Skin epidermis (tissue), 12 donors: ENCODE results near the gene PSMD1.
"Not testable (repeated sequence)": the region's sequence is repeated elsewhere in the genome, so short reads cannot be mapped to it uniquely, and the experiment has no call there.

Source experiments
- H3K27ac ChIP-seq, 21 experiments: fragments of 200-600 bp; sonication (generic) in 11 of 21; one replicate each; pipeline ENCODE4 v1.5.0; 2020; ENCODE audit warnings: mild to moderate bottlenecking in 3 of 21, inconsistent platforms in 2 of 21, moderate library complexity in 2 of 21
- H3K4me3 ChIP-seq, 7 experiments: fragments of 200-600 bp; sonication (generic) in 2 of 7; one replicate each; pipeline ENCODE4 v1.5.0; 2020; ENCODE audit warnings: inconsistent platforms in 2 of 7, mild to moderate bottlenecking in 2 of 7, moderate library complexity in 1 of 7

PSMD1 gene

DNA sequence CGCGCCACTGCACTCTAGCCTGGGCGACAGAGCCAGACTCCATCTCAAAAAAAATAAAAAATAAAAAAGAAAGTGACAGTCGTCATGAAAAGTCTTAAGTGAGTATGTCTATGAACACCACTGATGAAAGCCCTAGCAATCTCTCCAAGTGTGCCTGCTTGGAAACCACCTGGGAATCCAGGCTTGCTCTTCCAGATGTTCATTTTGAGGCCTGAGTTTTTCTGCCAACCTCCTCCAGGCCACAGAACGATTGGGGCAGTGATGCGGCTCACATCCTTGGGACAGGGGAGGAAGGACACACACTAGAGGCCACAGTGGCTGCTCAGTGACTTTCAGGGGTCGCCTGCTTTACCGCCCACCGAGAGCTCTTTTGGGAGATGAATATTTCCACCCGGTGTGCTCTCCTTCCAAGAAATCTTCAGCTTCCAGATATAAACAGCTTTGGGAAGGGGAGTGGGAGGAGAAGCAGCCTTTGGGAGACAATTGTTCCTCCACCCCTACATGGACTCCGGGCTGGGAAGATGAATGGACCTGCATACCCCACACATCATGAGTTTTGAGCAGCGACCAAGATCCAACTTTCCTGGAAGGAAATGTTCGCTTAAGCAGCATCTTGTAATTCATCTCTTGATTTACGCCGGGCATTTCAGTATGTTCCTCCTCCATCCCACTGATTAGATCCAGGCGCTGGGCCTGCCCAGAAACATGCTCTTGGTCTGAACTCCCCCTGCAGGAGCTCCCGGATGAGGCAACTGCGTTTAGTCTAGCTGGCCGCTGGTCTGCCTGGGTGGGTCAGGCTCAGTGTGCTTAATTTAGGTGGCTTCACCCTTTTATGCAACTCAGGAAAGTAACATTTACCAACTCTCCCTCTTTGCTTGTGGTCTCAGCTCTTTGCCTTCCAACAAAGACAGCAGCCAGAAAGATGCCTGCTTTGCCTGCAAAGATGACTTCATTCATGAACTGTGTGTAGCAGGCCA lies 135.5 kb downstream of the PSMD1 start:
- H3K4me3 ChIP-seq = no peak overlapping the region
- peak overlapping the region in 16 of 21 experiments; percentile 13 to 91 (median 66) for H3K27ac ChIP-seq

DNA sequence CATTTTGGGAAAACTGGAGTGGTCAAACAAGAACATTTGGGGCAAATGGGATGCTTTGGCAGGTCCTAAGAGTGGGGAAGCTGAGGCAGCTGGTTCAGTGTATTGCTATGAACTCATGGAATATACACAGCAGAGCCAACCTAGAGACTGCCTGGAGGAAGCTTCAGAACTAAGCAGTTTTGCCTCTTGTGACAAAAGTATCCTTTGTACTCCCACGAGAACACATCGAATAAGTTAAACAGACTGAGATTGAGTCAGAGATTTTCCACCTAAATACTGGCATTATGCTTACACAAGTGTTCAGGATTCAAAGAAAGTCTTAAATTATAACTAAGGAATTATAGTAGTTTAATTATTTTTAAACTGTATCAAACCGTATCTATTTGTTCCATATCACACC lies 136.5 kb downstream of the PSMD1 start:
- Histone ChIP-seq H3K27ac (peak overlapping the region in 3 of 21 experiments; percentile 34 to 73 (median 39)), H3K4me3 (no peak overlapping the region)

DNA sequence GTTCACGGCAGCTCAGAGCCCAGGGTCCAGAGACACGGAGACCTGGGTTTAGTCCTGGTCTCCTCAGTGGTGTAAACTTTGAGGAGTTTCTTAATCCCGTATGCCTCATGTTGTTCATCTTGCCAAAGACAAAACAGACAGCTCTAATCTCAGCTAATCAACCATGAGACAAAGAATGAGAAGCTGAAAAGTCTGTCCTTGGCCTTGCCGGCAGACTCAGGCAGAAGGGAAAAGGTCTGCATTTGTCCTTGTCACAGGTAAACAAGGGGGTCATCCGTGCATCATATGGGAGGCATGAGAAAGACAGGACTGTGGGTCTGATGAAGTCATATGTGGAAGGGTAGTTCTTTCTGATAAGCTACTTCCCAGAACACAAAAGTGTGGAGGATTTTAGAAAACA lies 139.9 kb downstream of the PSMD1 start:
- H3K4me3 ChIP-seq = no peak overlapping the region
- no peak overlapping the region for H3K27ac ChIP-seq

DNA sequence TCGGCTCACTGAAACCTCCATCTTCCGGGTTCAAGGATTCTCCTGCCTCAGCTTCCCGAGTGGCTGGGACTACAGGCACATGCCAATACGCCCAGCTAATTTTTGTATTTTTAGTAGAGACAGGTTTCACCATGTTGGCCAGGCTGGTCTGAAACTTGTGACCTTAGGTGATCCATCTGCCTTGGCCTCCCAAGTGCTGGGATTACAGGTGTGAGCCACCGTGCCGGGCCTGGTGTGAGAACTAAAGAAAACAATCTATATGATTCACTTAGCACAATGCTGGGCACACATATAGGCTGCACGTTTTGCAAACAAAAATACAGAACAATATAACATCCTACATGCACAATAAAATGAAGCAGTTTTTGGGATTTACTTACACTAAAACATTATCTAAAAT lies 140.5 kb downstream of the PSMD1 start:
- H3K27ac ChIP-seq = not testable (repeated sequence)

DNA sequence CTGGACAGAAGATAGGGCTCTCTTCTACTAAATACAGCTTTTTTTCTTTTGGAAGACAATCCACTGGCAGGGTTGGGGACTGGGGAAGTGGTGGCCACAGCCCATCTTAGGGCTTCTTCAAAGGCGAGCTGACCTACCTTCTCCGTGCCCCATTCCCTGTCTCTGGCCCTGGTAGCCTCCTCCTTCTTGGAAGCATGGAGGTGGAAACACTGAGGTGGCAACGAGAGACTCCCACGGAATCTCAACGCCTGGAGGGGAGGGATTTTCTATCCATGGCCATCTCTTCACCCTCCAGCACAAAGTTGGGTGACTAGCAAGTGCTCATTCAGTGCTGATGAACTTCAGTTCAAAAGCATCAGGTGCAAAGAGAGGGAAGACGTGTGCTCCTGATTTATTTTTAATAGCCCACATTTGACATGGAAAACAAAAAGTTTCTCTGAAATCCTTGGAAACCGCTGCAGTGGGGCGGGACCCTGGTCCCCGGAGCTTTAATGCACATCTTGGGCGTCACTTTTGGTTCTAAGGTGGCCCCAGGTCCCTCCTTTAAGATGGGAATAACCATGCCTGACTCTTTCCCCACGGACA lies 141.1 kb downstream of the PSMD1 start:
- H3K27ac ChIP-seq = peak overlapping the region in 17 of 21 experiments; percentile 7 to 83 (median 63)

More for the DNA sequence above, 140.5 kb downstream of the PSMD1 start:
- H3K4me3 ChIP-seq = not testable (repeated sequence)

DNA sequence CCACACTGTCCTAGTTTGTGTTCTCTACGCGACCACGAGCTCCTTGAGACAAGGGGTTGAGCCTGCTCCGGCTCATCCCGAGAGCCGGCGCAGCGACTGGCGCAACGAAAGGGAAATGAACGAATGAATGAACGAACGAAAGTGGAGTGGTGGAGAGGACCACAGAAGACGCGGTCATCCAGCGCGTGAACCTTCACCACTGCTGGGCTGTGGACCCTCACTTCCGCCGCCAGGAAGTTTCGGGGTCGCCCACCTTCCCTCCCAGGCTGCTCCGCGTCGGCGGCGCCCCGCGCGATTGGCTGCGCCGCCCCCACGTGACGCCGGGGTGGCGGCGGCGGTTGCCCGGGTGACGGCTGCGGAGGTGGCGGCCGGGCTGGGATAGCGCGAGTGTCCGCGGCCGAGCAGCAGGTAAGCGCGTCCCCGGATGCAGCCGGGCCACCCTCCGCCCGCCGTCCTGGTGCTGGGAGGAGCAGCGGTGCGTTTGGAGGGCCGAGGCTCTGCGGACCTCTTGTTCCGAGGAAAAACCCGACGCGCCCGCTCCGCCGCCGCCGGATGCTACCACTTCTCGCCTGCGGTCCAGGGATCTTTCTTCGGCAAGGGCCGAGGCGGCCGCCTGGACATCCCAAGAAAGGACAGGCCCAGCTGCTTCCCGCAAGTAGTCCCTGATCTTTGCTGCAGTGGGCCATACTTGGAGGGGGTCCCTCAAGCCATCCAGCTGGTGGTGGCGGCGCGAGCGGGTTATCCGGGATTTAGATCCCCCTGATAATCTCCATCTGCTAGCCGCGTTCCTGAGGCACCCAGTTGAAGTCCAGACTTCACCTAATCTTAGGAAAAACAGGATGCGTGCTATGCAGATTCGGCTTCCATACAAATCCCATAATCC lies 141.9 kb downstream of the PSMD1 start, which contains the start of gene ARMC9:
Gene ARMC9, plus strand, starts transcription at position 341 of the 883 bp plus-strand sequence. CDS start 7,608 bp downstream, outside the sequence.
- H3K27ac ChIP-seq = peak within 1 kb of the TSS in 20 of 21 experiments; percentile 7 to 83 (median 55)

More for the DNA sequence above, 141.1 kb downstream of the PSMD1 start:
- H3K4me3 ChIP-seq = peak overlapping the region; percentile 47 to 98 (median 78)

DNA sequence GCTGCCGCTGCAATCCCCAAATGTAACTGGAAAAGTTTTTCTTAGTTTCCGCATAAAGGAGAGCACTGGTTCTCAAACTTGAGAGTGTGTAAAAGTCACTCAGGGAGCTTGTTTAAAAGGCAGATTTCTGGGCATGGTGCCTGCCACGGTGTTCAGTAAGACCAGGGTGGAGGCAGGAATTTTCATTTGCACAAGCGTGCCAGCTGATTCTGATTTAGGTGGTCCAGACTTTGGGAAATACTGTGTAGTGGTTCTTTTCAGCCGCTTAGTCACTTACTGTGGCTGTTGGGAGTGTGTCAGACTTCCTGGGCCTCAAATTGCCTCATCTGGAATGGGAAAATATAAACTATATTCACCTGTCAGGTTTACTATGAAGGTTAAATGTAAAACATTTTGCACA lies 142.6 kb downstream of the PSMD1 start:
- peak overlapping the region in 12 of 21 experiments; percentile 7 to 83 (median 63) for H3K27ac ChIP-seq
- H3K4me3 ChIP-seq = peak overlapping the region; percentile 47 to 98 (median 78)

More for the DNA sequence above, 141.9 kb downstream of the PSMD1 start, which contains the start of gene ARMC9:
- H3K4me3 ChIP-seq = peak within 1 kb of the TSS; percentile 47 to 98 (median 78)

DNA sequence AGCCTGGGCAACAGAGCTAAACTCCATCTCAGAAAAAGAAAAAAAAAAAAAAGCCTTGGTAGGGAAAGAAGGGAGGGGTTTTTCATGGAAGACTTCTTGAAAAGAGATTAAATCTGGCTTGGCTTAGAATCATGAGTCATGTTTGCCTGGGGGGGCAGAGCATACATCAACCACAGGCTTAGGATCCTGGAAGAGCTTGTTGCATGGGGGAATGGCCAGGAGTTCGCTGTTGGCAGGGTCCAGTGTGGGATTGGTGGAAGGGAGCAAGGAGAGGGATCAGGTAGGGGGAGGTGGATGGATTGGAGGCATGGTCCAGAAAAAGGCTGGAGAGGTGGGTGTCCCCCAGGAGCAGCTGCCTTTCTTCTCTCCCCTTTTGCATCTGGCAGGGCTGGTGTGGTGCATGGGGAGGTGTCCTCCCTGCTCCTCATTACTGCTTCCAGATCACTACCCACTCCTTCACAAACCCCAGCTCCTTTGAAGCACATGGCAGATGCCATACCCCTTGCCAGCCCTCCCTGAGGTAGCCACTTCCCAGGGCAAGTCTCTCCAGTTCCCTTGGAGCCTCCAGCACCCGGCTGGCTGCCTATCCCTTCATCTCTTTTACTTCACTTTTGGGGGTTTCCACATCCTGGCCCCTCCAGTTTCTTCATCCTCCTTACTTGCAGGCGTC lies 144.3 kb downstream of the PSMD1 start:
- peak overlapping the region in 1 of 21 experiments; percentile 39 for H3K27ac ChIP-seq
- H3K4me3 ChIP-seq = no peak overlapping the region

DNA sequence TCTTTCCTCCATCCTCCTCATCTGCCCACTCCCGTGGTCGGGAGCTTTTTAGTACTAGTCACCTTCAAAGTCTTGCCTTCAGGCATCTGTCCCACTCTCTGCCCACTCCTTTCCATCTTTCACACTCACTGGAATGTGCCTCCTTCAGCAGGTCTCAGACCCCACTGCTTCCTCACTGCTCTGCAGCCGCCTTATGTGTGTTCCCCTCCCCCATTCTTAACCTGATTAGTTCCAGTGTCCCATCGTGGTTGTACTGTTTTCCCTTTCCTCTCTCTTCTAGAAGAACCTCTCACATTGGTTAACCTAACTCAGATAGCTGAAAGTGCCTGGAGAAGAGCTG lies 144.8 kb downstream of the PSMD1 start:
- H3K27ac ChIP-seq = peak overlapping the region in 1 of 21 experiments; percentile 39

DNA sequence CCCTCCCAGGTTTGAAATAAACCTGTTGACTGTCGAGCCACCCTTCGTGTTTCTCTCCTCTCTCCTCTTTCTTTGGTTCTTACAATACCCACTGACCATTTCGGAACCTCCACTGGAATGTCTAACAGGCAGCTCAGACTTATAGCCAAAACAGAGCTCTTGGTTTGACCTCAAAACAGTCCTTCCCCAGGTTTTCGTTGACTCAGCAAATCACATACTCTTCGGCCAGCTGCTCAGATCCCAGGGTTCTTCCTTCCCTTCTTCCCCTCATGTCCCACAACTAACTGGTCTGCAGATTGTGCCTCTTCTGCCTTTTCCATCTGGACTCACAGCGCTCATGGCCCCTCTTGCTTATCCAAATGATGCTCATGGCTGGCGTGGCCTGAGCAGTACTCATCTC lies 146.4 kb downstream of the PSMD1 start:
- Histone ChIP-seq H3K4me3 (no peak overlapping the region), H3K27ac (no peak overlapping the region)

More for the DNA sequence above, 144.8 kb downstream of the PSMD1 start:
- no peak overlapping the region for H3K4me3 ChIP-seq

DNA sequence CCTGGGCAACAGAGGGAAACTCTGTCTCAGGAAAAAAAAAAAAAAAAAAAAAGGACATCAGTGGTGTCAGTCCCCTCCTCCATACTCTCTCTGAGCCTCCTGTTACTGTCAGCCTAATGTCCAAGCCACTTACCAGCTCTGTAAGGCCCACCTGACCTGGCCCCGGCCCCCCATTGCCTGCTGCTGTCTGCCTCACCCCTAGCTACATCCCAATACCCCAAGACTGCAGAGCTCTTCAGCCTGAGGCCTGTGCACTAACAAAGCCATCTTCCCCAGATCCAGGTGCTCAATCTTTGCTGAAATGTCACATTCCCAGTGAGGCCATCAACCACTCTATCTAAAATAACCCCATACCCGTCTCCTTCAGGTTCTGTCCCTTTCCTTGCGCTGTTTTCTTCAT lies 147.5 kb downstream of the PSMD1 start:
- H3K4me3 ChIP-seq = no peak overlapping the region
- H3K27ac ChIP-seq = no peak overlapping the region

DNA sequence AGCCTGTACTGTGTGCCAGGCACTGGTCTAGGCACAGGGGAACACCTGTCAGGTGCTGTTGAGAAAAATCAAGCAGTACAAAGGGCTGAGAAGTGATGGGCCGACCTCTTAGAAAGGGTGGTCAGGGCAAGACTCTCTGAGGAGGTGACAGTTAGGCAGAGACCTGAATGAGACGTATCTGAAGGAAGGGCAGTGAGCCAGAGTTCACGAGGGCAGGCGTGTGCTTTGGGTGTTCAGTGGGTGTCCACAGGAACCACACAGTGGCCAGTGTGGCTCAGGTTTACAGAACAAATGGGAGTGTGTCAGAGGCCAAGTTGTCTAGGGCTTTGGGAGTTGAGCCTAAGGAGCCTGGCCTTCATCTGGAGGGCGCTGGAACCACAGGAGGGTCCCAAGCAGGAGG lies 147.9 kb downstream of the PSMD1 start:
- Histone ChIP-seq H3K4me3 (no peak overlapping the region), H3K27ac (no peak overlapping the region)

DNA sequence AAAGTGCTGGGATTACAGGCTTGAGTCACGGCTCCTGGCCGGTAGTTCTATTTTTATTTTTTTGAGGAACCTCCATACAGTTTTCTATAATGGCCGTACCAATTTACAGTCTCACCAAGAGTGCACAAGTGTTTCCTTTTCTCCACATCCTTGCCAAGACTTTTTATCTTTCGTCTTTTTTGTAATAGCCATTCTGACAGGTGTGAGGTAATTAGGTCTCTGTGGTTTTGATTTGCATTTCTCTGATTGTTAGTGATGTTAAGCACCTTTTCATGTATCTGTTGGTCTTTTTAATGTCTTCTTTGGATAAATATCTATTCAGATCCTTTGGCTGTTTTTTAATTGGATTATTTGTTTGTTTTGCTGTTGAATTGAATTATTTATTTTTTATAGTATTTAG lies 151.1 kb downstream of the PSMD1 start:
- H3K4me3 ChIP-seq = no peak overlapping the region
- H3K27ac ChIP-seq = no peak overlapping the region

DNA sequence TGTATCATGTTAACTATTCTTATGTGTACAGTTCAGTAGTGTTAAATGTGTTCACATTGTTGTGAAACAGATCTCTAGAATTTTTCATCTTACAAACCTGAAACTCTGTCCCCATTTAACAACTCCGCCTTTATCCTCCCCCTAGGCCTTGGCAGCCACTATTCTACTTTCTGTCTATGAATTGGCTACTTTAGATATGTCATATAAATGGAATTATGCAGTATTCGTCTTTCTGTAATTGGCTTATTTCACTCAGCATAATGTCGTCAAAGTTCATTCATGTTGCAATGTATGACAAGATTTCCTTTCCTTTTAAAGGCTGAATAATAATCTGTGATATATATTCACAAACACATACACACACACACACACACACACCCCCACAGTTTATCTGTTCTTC lies 154.1 kb downstream of the PSMD1 start:
- H3K4me3 ChIP-seq = no peak overlapping the region
- no peak overlapping the region for H3K27ac ChIP-seq

DNA sequence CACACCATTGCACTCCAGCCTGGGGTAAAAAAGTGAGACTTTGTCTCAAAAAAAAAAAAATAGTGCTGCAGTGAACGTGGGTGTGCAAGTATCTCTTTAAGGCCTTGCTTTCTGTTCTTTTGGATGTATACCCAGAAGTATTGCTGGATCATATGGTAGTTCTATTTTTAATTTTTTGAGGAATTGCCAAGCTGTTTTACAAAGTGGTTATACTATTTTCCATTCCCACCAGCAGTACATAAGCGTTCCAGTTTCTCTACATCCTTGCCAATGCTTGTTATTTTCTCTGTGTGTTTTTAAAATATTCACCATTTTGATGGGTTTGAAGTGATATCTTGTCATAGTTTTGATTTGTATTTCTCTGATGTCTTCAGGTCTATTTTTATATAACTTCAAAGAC lies 154.8 kb downstream of the PSMD1 start:
- no peak overlapping the region for H3K4me3 ChIP-seq
- no peak overlapping the region for H3K27ac ChIP-seq

DNA sequence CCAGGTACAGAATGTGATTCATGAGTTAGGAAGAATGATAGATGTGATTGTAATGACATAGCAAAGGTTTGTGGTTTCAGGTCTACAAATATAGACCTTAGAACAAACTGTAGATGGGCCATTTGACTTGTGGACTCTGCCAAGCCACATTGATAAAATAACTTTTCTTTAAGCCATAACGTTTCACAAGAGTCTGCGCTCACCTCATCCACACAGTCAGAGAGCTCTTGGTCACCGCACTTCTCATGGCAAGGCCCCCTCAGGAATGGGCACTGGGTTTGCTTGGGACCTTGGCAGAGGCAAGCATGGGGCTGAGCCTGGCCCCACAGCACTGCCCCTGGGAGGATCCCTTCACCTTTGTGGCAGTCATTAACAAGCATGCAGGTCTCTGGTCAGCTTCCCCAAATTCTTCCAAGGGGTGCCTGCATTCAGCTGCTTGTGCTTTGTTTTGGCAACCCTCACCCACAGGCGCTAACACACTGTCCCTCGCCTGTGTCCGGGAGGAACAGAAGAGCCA lies 155.7 kb downstream of the PSMD1 start:
- Histone ChIP-seq H3K27ac (no peak overlapping the region), H3K4me3 (no peak overlapping the region)

DNA sequence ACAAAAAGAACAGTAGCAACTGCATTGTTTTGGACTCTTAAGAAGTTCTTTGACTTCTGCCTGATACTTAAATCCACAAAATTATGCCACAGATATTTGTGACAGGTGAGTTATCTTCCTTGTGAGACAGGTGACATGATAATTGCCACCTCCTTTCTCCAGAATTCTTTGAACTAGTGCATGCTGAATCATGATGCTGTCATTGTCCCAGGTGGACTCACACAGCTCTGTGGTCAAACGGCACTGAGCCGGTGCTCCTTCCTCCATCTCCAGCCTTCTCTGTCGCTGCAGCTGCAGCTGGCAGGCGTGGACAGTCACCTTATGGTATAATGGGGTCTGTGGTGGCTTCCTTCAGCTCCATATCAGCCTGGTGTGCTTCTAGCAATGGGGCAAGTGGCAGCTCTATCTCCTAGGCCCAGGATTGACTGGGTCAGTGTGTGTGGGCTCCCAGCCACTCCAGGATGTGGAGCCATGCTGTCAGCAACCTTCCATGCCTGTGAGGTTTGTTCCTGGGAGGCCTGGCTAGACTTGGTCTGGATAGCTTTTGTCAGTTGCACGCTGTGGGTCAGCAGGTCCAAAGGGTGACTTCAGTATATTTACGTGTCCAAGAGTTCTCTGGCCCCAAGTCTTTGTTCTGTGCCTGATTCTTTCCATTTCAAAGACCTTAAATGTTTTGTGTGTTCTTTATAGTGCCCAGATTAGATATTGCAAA lies 157.4 kb downstream of the PSMD1 start:
- Histone ChIP-seq H3K27ac (no peak overlapping the region), H3K4me3 (no peak overlapping the region)

DNA sequence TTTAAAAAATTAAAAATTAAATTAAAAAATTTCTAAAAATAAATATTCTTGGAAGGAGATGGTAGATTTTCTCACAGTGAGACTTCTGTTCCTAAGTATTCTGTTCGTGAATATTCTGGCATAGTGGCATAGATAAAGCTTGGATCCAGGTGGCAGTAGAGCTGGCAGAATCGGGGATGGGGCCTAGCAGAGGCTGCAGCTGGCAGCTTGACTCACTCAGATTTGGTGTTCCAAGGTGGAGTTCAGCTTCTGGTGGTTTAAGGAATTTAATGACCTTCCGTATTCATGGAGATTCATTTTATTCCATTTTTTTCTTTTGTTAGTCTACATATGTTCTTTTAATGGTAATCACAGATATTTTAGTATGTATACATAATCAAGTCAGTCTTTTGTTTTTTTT lies 161.7 kb downstream of the PSMD1 start:
- no peak overlapping the region for H3K4me3 ChIP-seq
- no peak overlapping the region for H3K27ac ChIP-seq
